Measurements from ENCODE around the gene ARID4B. TPM values are rescaled to one million over a fixed set of nuclear protein-coding genes. Genes with fewer than 3 reads are reported as not detected.

The ARID4B gene
- total and polyA plus RNA-seq, 2 of the 13 experiments (the other 11 are each of a cell fraction or from before 2014, with no cell fraction given), result 9.7 to 24.6 TPM

DNA sequence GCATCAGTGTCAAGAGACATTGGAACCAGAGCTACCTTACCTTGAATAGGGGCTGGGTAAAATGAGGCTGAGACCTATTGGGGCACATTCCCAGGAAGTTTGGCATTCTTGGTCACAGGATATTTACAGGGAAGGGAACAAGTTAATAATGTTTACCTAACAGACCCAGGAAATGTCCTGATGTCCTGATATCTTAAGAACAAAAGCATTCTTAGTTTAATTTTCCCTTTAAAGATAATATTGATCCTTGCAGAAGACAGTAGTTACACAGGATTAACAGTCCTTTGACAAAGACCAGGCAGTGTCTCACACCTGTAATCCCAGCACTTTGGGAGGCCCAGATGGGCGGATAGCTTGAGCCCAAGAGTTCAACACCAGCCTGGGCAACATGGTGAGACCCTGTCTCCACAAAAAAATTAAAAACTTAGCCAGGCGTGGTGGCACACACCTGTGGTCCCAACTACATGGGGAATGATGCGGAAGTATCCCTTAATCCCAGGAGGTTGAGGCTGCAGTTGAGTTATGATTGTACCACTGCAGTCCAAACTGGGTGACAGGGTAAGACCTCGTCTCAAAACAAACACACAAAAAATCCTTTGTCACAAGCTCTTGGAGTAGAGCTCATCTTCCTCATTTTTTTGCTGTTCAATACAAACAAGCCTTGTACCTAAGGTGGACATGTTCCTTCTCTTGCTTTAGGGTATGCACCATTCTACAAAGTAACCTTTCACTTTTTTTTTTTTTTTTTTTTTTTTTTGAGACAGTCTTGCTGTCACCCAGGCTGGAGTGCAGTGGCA is 198.0 kb downstream of the ARID4B start (continued):
- TF ChIP-seq, protein P1, sequence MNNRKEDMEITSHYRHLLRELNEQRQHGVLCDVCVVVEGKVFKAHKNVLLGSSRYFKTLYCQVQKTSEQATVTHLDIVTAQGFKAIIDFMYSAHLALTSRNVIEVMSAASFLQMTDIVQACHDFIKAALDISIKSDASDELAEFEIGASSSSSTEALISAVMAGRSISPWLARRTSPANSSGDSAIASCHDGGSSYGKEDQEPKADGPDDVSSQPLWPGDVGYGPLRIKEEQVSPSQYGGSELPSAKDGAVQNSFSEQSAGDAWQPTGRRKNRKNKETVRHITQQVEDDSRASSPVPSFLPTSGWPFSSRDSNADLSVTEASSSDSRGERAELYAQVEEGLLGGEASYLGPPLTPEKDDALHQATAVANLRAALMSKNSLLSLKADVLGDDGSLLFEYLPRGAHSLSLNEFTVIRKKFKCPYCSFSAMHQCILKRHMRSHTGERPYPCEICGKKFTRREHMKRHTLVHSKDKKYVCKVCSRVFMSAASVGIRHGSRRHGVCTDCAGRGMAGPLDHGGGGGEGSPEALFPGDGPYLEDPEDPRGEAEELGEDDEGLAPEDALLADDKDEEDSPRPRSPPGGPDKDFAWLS (CRISPR knock-in tag; IDR thresholded peaks at IDR 0.05; ENCODE audit: borderline replicate concordance), result no peak
- TF ChIP-seq ETV5 (CRISPR knock-in tag; IDR thresholded peaks at IDR 0.05; ENCODE audit: borderline replicate concordance) (peak; percentile 89), POLR2AphosphoS2 (IDR thresholded peaks at IDR 0.05; ENCODE audit: low read depth, low read length) (no peak), SUZ12 (IDR thresholded peaks at IDR 0.05; ENCODE audit: low read depth, low read length) (no peak), ZBTB3 (CRISPR knock-in tag; IDR thresholded peaks at IDR 0.05; ENCODE audit: borderline replicate concordance, low read depth) (no peak), RAD51 (IDR thresholded peaks at IDR 0.05; ENCODE audit: borderline replicate concordance) (no peak), BRCA1 (CRISPR knock-in tag; IDR thresholded peaks at IDR 0.05) (no peak), ZNF230 (CRISPR knock-in tag; IDR thresholded peaks at IDR 0.05) (no peak), FOXO1 (CRISPR knock-in tag; IDR thresholded peaks at IDR 0.05) (peak; percentile 35; the same call in 1 of the 2 replicates), RARA (CRISPR knock-in tag; IDR thresholded peaks at IDR 0.05) (peak; percentile 70), ARNT2 (CRISPR knock-in tag; IDR thresholded peaks at IDR 0.05; ENCODE audit: low read depth) (no peak), ZNF776 (CRISPR knock-in tag; IDR thresholded peaks at IDR 0.05) (no peak), ZNF720 (CRISPR knock-in tag; IDR thresholded peaks at IDR 0.05) (no peak), GATAD1 (CRISPR knock-in tag; IDR thresholded peaks at IDR 0.05) (no peak), MED13 (CRISPR knock-in tag; IDR thresholded peaks at IDR 0.05) (0 out of 2 replicates have a peak, but pooled peaks have one; percentile 43), ZNF615 (CRISPR knock-in tag; IDR thresholded peaks at IDR 0.05; ENCODE audit: borderline replicate concordance) (no peak; the same call in 1 of the 2 replicates), ZNF292 (CRISPR knock-in tag; IDR thresholded peaks at IDR 0.05; ENCODE audit: borderline replicate concordance, low read depth) (0 out of 2 replicates have a peak, but pooled peaks have one; percentile 25)
- TF ChIP-seq, protein P2, sequence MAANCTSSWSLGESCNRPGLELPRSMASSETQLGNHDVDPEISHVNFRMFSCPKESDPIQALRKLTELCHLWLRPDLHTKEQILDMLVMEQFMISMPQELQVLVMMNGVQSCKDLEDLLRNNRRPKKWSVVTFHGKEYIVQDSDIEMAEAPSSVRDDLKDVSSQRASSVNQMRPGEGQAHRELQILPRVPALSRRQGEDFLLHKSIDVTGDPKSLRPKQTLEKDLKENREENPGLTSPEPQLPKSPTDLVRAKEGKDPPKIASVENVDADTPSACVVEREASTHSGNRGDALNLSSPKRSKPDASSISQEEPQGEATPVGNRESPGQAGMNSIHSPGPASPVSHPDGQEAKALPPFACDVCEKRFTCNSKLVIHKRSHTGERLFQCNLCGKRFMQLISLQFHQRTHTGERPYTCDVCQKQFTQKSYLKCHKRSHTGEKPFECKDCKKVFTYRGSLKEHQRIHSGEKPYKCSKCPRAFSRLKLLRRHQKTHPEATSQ (CRISPR knock-in tag; IDR thresholded peaks at IDR 0.05; ENCODE audit: borderline replicate concordance), result no peak
- TF ChIP-seq, protein P3, sequence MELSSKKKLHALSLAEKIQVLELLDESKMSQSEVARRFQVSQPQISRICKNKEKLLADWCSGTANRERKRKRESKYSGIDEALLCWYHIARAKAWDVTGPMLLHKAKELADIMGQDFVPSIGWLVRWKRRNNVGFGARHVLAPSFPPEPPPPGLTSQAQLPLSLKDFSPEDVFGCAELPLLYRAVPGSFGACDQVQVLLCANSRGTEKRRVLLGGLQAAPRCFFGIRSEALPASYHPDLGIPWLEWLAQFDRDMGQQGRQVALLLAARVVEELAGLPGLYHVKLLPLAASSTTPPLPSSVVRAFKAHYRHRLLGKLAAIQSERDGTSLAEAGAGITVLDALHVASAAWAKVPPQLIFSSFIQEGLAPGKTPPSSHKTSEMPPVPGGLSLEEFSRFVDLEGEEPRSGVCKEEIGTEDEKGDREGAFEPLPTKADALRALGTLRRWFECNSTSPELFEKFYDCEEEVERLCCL (CRISPR knock-in tag; IDR thresholded peaks at IDR 0.05; ENCODE audit: borderline replicate concordance), result no peak
- TF ChIP-seq, protein P4, sequence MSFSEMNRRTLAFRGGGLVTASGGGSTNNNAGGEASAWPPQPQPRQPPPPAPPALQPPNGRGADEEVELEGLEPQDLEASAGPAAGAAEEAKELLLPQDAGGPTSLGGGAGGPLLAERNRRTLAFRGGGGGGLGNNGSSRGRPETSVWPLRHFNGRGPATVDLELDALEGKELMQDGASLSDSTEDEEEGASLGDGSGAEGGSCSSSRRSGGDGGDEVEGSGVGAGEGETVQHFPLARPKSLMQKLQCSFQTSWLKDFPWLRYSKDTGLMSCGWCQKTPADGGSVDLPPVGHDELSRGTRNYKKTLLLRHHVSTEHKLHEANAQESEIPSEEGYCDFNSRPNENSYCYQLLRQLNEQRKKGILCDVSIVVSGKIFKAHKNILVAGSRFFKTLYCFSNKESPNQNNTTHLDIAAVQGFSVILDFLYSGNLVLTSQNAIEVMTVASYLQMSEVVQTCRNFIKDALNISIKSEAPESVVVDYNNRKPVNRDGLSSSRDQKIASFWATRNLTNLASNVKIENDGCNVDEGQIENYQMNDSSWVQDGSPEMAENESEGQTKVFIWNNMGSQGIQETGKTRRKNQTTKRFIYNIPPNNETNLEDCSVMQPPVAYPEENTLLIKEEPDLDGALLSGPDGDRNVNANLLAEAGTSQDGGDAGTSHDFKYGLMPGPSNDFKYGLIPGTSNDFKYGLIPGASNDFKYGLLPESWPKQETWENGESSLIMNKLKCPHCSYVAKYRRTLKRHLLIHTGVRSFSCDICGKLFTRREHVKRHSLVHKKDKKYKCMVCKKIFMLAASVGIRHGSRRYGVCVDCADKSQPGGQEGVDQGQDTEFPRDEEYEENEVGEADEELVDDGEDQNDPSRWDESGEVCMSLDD (CRISPR knock-in tag; IDR thresholded peaks at IDR 0.05; ENCODE audit: borderline replicate concordance), result no peak
- TF ChIP-seq, protein P5, sequence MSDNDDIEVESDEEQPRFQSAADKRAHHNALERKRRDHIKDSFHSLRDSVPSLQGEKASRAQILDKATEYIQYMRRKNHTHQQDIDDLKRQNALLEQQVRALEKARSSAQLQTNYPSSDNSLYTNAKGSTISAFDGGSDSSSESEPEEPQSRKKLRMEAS (IDR thresholded peaks at IDR 0.05), result no peak

Measured in HepG2 (cell line).